HG02943 (cell line): ENCODE measurements around the gene FAM78B.

Experiments
- ATAC-seq: cut with Tn5 transposase; IDR thresholded peaks from one replicate; pipeline ENCODE4 v1.9.1; 2021; ENCODE audit warnings: mild to moderate bottlenecking, low read depth, moderate library complexity; ENCODE audit not compliant: unreplicated experiment

The FAM78B gene

GRCh38 chr1:166026143-166026542 is 140.7 kb downstream of the FAM78B start:
- no peak for ATAC-seq

DNA sequence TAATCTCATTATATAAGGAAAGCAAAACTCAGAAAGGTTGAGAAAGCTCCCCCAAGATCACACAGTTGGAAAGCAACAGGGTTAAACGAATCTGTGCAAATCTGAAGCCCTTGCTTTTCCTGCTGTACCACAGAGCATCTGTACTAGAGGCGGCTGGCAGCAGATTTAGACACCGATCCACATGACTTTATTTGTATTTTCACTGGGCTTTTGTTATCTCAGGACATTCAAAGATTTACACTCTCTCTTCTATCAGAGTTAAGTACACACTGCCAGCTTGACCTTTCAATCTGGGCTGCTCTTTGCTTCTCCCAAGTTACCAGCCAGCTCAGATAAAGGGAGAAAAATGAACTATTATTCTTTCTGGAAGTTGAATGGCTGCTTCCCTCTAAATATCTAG is 146.6 kb downstream of the FAM78B start:
- ATAC-seq = no peak
